GM15510 (cell line): ENCODE measurements around the gene TCF25.
A peak's percentile ranks its signal among the peaks of the same experiment; 100 is the strongest.

Source experiments
- POLR2A ChIP-seq: IDR thresholded peaks from 3 replicates; pipeline ENCODE4 v1.6.1; 2011; ENCODE audit warnings: borderline replicate concordance; ENCODE audit not compliant: insufficient read length; ENCODE audit errors: extremely low read depth

The TCF25 gene

GRCh38 chr16:89917773-89918452, 44.5 kb downstream of the TCF25 start:
- peak; percentile 55 for TF ChIP-seq POLR2A

DNA sequence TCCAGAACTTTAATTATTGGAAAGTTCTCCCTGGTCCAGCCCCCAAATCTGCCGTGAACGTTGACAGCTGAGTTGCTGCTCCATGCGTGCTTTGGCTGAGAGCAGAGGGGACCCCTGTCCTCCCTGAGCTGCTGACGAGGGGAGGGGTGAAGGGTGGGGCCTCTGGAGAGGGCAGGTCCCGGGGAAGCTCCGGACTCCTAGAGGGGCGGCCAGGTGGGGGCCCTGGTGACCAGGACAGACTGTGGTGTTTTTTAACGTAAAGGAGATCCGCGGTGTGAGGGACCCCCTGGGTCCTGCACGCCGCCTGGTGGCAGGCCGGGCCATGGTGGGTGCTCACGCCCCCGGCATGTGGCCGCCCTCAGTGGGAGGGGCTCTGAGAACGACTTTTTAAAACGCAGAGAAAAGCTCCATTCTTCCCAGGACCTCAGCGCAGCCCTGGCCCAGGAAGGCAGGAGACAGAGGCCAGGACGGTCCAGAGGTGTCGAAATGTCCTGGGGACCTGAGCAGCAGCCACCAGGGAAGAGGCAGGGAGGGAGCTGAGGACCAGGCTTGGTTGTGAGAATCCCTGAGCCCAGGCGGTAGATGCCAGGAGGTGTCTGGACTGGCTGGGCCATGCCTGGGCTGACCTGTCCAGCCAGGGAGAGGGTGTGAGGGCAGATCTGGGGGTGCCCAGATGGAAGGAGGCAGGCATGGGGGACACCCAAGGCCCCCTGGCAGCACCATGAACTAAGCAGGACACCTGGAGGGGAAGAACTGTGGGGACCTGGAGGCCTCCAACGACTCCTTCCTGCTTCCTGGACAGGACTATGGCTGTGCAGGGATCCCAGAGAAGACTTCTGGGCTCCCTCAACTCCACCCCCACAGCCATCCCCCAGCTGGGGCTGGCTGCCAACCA, 45.3 kb downstream of the TCF25 start, which contains the start of gene MC1R:
Gene MC1R, plus strand, starts transcription at position 410 of the 895 bp plus-strand sequence. Its CDS starts 397 bp downstream, at position 807.
- no peak for TF ChIP-seq POLR2A

GRCh38 chr16:89919535-89920406, 46.4 kb downstream of the TCF25 start:
- TF ChIP-seq POLR2A: no peak

- no peak for TF ChIP-seq POLR2A
Observed at GRCh38 chr16:89920723-89921122, 47.3 kb downstream of the TCF25 start.

GRCh38 chr16:89921131-89921701, 47.8 kb downstream of the TCF25 start:
- no peak for TF ChIP-seq POLR2A

DNA sequence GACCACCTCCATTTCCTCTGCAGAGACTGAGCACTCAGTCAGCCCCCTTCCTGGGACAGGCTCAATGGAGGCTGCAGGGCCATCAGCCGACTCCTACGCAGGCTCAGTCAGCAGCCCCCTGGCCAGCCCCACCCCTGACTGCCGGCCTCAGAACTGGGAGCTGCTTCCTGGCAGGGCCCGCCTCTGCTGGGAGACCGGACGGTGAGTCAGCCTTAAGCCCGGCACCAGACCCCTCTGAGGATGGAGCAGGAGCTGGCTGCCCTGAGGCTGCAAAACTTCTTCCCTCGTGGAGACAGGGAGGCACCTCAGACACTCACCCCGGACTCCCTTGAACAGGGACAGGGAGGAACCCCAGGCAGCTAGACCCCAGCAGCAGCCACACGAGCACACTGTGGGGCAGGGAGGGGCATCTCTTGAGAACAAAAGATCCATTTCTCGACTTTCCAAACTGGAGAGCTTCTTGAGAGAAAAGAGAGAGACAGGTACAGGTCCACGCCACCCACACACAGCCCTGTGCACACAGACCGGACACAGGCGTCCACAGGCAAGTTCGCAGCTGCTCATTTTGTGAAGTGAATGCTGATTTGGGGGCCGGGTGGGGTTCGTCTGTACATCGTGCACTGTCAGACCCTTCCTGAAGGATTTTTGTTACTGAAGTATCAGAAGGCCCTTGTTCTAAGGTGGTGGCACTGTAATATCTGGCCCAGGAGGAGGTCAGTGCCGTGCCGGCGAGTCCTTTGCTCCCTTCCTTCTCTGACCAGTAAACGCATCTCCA, 48.5 kb downstream of the TCF25 start:
- TF ChIP-seq POLR2A: no peak

GRCh38 chr16:89922477-89922883, 49.1 kb downstream of the TCF25 start:
- no peak for TF ChIP-seq POLR2A

DNA sequence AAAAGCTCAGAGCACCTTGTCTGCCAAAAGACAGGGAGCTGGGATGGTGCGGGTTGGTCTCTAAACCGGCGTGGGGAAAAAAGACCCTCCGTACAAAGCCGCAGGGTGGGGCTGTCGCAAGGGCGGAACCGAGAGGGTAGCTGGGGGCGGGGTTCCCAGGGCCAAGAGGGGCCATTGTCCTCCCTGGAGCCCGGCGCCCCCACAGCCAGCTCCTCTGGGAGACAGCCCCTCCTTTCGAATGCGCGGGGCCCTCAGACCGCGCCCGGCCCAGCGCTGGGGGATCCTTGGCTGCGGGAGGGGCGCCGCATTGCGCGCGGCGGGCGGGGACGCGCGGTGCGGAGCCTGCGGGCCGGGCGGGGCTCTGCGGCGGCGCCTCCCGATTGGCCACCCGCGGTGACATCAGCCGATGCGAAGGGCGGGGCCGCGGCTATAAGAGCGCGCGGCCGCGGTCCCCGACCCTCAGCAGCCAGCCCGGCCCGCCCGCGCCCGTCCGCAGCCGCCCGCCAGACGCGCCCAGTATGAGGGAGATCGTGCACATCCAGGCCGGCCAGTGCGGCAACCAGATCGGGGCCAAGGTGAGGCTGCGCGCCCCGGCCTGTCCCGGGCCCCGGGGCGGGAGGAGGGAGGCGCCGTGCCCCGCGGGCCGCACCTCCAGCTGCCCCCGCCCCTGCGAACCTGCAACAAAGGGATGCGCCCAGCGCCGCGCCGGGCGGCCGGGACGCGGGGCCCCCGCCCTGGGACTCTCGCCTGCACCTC, 49.7 kb downstream of the TCF25 start, which contains the start of gene TUBB3:
Gene TUBB3, plus strand, starts transcription at position 459 of the 756 bp plus-strand sequence. Its CDS starts 60 bp downstream, at position 519.
- TF ChIP-seq POLR2A: peak; percentile 52

GRCh38 chr16:89923640-89924296, 50.4 kb downstream of the TCF25 start:
- no peak for TF ChIP-seq POLR2A

DNA sequence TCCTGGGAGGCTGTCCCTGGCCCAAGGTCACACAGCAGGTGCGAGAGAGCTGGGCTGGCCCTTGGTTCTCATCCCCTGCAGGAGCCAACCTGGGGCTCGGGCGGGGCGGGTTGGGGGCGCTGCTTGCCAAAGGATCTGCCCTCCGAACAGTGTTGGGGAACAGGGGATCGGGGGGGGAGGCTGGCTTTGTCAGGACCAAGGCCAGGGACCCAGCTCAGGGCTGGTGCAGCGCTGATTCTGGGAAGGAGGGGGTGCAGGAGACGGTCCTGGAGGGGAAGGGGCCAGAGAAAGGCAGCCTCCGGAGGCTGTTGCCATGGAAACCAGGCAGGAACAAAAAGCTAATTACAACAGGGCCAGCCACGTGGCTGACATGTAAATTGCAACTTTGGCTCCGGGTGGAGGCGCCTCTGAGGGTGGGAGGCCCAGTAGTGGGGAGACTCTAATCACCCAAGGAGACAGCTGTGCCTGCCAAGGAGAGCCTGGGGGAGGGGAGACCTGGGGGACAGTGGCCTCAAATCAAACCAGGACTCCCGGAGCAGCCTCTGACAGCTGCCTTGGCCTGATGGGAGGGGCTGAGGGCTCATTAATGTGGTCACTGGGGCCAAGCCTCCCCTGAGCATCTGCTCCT, 51.0 kb downstream of the TCF25 start:
- no peak for TF ChIP-seq POLR2A

GRCh38 chr16:89924925-89925307, 51.5 kb downstream of the TCF25 start:
- no peak for TF ChIP-seq POLR2A

DNA sequence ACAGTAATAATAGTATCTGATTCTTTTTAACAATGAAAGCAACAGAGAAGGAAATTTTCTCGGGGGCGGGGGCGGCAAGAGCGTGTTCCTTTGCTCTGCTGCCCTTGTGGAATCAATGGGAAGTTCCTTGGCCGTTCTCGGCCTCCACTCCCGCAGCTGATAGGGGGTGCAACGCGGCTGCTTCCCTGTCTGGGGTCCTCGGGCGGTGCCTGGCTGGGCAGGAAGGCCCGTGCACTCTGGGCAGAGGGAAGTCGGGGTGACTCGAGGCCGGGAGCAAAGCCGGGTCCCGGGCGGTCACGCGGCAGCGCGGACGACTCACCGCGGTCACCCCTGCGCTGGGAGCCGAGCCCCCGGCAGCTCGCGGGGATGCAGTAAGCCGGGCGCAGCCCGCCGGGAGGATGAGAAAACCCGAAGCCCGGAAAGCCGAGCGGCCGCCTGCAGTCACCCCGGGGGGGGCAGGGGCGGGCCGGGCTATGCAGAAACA, 52.2 kb downstream of the TCF25 start:
- TF ChIP-seq POLR2A: no peak
